SU-DHL-6 (cell line): ENCODE data around the gene C1QTNF6.

Experiments used
- EZH2phosphoT487 ChIP-seq: fragments of 200-600 bp; sonication (generic), shearing (Covaris generic); conservative IDR thresholded peaks from 2 replicates; pipeline ENCODE4 v1.6.1; 2018; ENCODE audit warnings: mild to moderate bottlenecking, antibody characterized with exemption, low read length, moderate library complexity, mixed read lengths
- TF ChIP-seq, protein P1 (sequence below): fragments of 200-600 bp; sonication (generic); IDR thresholded peaks from one replicate; pipeline ENCODE4 v1.5.1; 2017; ENCODE audit warnings: antibody characterized with exemption, mild to moderate bottlenecking, low read length, moderate library complexity; ENCODE audit not compliant: insufficient read depth, poor library complexity, severe bottlenecking

DNA sequence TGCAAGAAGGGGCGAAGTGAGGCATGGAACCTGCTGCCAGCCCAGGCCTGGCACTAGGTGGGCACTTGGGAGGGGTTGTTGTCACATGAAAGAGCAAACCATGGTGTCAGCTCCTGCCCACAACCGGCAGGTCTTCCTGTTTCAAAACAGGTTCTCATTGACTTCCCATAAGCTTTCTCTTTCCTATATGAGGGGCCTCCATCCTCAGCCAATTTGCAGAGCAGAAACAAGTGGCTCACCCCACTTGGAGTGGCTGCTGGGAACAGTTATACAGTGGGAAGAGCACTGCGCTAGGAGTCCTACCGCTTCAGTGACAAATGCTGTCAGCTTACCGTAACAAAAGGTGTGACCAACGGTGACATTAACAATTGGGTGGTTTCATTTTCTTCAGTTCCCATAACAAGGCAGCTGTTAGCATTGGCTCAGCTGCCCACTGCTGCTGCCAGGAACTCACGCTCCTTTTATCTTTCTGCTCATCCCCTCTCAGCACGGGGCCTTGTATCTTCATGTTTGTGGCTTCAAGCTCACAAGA is 34.5 kb upstream of the C1QTNF6 start:
- TF ChIP-seq, protein P1, sequence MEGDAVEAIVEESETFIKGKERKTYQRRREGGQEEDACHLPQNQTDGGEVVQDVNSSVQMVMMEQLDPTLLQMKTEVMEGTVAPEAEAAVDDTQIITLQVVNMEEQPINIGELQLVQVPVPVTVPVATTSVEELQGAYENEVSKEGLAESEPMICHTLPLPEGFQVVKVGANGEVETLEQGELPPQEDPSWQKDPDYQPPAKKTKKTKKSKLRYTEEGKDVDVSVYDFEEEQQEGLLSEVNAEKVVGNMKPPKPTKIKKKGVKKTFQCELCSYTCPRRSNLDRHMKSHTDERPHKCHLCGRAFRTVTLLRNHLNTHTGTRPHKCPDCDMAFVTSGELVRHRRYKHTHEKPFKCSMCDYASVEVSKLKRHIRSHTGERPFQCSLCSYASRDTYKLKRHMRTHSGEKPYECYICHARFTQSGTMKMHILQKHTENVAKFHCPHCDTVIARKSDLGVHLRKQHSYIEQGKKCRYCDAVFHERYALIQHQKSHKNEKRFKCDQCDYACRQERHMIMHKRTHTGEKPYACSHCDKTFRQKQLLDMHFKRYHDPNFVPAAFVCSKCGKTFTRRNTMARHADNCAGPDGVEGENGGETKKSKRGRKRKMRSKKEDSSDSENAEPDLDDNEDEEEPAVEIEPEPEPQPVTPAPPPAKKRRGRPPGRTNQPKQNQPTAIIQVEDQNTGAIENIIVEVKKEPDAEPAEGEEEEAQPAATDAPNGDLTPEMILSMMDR: no peak
- no peak for TF ChIP-seq EZH2phosphoT487
